ENCODE measurements around the gene RAB20. TPM values are rescaled to one million over a fixed set of nuclear protein-coding genes. Genes with fewer than 3 reads are reported as not detected.
A peak's percentile ranks its signal among the peaks of the same experiment; 100 is the strongest.

The RAB20 gene
- total and polyA plus RNA-seq, 2 of the 8 experiments (the other 6 are each of a cell fraction or from before 2014, with no cell fraction given): 14.8 to 27.9 TPM

- Histone ChIP-seq H4K8ac (ENCODE audit: extremely low read depth, insufficient read depth, low read length) (no peak overlapping the region; the same call in 1 of the 2 replicates), H3K79me1 (ENCODE audit: low read depth, low read length) (peaks cover 3% of the 10 kb centered on the region; the same call in 1 of the 2 replicates), H3K14ac (ENCODE audit: insufficient read length) (no peak overlapping the region), H3K9ac (replicated peaks in 1 of 4; ENCODE audit: extremely low read depth in 1 of 4, low read depth in 3 of 4, low read length in 3 of 4) (no peak overlapping the region), H3K56ac (replicated peaks; ENCODE audit: insufficient read length, low read depth, low read length) (no peak overlapping the region), H3K18ac (ENCODE audit: extremely low read depth, low read length) (no peak overlapping the region), H3K9me3 (ENCODE audit: insufficient read depth in 2 of 2, low read depth in 1 of 2, low read length in 1 of 2) (no peaks in the 10 kb centered on the region), H4K5ac (ENCODE audit: insufficient read length, low read depth, low read length) (no peak overlapping the region), H3K36me3 (ENCODE audit: control insufficient read depth in 2 of 4, insufficient read depth in 4 of 4, low read length in 3 of 4) (no peaks in the 10 kb centered on the region), H2BK120ac (replicated peaks; ENCODE audit: low read depth, low read length) (no peak overlapping the region), H2AFZ (ENCODE audit: low read length) (no peak overlapping the region), H4K20me1 (replicated peaks in 1 of 2; ENCODE audit: control insufficient read depth in 1 of 2, insufficient read depth in 2 of 2, low read length in 2 of 2) (peaks cover 1 to 2% of the 10 kb centered on the region in 2 experiments), H3K4me3 (ENCODE audit: extremely low read depth in 1 of 4, insufficient read depth in 2 of 4, low read depth in 3 of 4, low read length in 4 of 4) (no peak overlapping the region), H3K23me2 (ENCODE audit: low read depth, low read length) (no peaks in the 10 kb centered on the region), H3K4ac (replicated peaks; ENCODE audit: insufficient read length, low read depth, low read length) (no peak overlapping the region), H2BK5ac (ENCODE audit: low read depth, low read length) (0 out of 2 replicates have a peak overlapping the region, but pooled peaks have one; percentile 3), H3K27ac (ENCODE audit: low read depth, low read length) (no peak overlapping the region), H2BK20ac (ENCODE audit: low read length) (no peak overlapping the region), H2AK5ac (ENCODE audit: low read depth, low read length) (no peak overlapping the region), H2BK15ac (ENCODE audit: low read length) (no peak overlapping the region), H3K27me3 (replicated peaks in 1 of 4; ENCODE audit: control insufficient read depth in 3 of 4, extremely low read depth in 1 of 4, insufficient read depth in 3 of 4, low read length in 3 of 4) (no peaks in the 10 kb centered on the region), H3K79me2 (ENCODE audit: control insufficient read depth in 1 of 2, insufficient read depth in 2 of 2, low read length in 2 of 2) (no peaks in the 10 kb centered on the region; a peak in 1 of 4 replicates), H3K23ac (ENCODE audit: insufficient read length) (no peak overlapping the region), H4K91ac (replicated peaks; ENCODE audit: insufficient read length, low read length) (no peak overlapping the region), H3K4me2 (ENCODE audit: insufficient read depth in 1 of 2, low read depth in 2 of 2, low read length in 2 of 2) (no peak overlapping the region), H2BK12ac (ENCODE audit: low read depth, low read length) (no peak overlapping the region), H3K4me1 (replicated peaks in 1 of 4; ENCODE audit: control insufficient read depth in 3 of 4, insufficient read depth in 4 of 4, low read length in 3 of 4) (peaks cover 0 to 3% (median 2%) of the 10 kb centered on the region in 4 experiments; a peak in 2 of 7 replicates)
- FAIRE-seq (no peak), DNase-seq (ENCODE audit: low read depth in 1 of 2, low spot score in 2 of 2) (no peak)
- WGBS, 2 experiments (ENCODE audit: extremely low coverage in 1 of 2, insufficient coverage in 1 of 2, insufficient read length in 1 of 2, insufficient replicate concordance in 2 of 2, low coverage in 1 of 2, low lambda C conversion rate in 2 of 2, missing lambda C conversion rate in 1 of 2): 90% methylated on average over 14 of the region's 16 CpGs; no CpG with 5 or more reads in 1 of the 2 experiments
- POLR2A ChIA-PET (ENCODE audit: partially characterized antibody): interaction anchor here (0.9 kb wide), 1 partner anchor 17 kb away, joined by 5 read pairs; no protein-coding TSS in a partner anchor
- CTCF ChIA-PET (ENCODE audit: partially characterized antibody): interaction anchor here (0.6 to 1.8 kb wide), 4 partner anchors 10 to 66 kb away, joined by 3 to 10 read pairs (median 5); no protein-coding TSS in a partner anchor
These were observed 40.9 kb downstream of the RAB20 start for GRCh38 chr13:110520431-110521295.
